ENCODE results near the gene LSAMP. TPM values are rescaled to one million over a fixed set of nuclear protein-coding genes. Genes with fewer than 3 reads are reported as not detected.

The LSAMP gene
- total RNA-seq, 1 experiment from 2014 or later = not detected

- no peaks in the 10 kb centered on the region for H3K36me3 Mint-ChIP-seq (ENCODE audit: insufficient read depth, unreplicated experiment)
- no peaks in the 10 kb centered on the region for H3K36me3 ChIP-seq (ENCODE audit: control insufficient read depth, insufficient read depth, low read length)
- intact Hi-C loops (cut with micrococcal nuclease; ENCODE audit: unreplicated experiment) = no loop called here
- BruUV-seq (replicated peaks) = no TSS peak
- H3K9me3 Mint-ChIP-seq (ENCODE audit: unreplicated experiment) = no peaks in the 10 kb centered on the region
- TF ChIP-seq, protein P1, sequence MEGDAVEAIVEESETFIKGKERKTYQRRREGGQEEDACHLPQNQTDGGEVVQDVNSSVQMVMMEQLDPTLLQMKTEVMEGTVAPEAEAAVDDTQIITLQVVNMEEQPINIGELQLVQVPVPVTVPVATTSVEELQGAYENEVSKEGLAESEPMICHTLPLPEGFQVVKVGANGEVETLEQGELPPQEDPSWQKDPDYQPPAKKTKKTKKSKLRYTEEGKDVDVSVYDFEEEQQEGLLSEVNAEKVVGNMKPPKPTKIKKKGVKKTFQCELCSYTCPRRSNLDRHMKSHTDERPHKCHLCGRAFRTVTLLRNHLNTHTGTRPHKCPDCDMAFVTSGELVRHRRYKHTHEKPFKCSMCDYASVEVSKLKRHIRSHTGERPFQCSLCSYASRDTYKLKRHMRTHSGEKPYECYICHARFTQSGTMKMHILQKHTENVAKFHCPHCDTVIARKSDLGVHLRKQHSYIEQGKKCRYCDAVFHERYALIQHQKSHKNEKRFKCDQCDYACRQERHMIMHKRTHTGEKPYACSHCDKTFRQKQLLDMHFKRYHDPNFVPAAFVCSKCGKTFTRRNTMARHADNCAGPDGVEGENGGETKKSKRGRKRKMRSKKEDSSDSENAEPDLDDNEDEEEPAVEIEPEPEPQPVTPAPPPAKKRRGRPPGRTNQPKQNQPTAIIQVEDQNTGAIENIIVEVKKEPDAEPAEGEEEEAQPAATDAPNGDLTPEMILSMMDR (IDR thresholded peaks at IDR 0.05; ENCODE audit: insufficient read depth in 1 of 2, low read depth in 1 of 2, low read length in 1 of 2, severe bottlenecking in 1 of 2, unreplicated experiment in 1 of 2) = no peak
- no peaks in the 10 kb centered on the region for H3K4me1 ChIP-seq
- no peak overlapping the region for H3K4me3 ChIP-seq (ENCODE audit: low read depth, low read length)
- H3K27ac Mint-ChIP-seq (ENCODE audit: unreplicated experiment) = no peak overlapping the region
- H3K4me1 Mint-ChIP-seq (ENCODE audit: low read depth, unreplicated experiment) = no peaks in the 10 kb centered on the region
- no peaks in the 10 kb centered on the region for H3K9me3 ChIP-seq
- no peaks in the 10 kb centered on the region for H3K27me3 ChIP-seq (replicated peaks; ENCODE audit: control insufficient read depth, insufficient read depth, low read length)
- ChIA-PET POLR2A (no interaction called here), CTCF (no interaction called here)
- H3K4me3 Mint-ChIP-seq (ENCODE audit: unreplicated experiment) = no peak overlapping the region
- peaks cover 3% of the 10 kb centered on the region for H3K27me3 Mint-ChIP-seq (ENCODE audit: insufficient read depth, unreplicated experiment)
- no peak for DNase-seq
Observed at GRCh38 chr3:115779011-115779410, 666.3 kb downstream of the LSAMP start.

DNA sequence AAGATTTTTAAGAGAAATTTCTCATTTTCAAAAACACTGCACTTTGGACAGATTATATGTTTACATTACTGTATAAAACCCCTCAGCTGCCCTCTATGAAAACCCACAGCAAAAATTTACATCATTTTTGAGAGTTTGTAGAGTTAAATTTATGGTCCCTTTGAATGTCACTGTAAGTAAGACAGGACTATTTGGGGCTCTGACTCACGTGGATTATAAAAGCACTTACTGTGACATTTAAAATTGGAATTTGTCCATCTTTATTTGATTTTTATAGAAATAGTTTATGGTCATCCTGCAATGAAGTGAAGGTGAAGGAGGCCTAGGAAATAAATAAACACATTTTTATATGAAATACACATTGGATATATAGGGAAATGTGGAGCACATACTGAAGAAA lies 672.3 kb downstream of the LSAMP start:
- BruUV-seq (replicated peaks) = no TSS peak

GRCh38 chr3:115768661-115769060 lies 676.6 kb downstream of the LSAMP start:
- CTCF ChIA-PET = no interaction called here
- no TSS peak for BruUV-seq (replicated peaks)
- intact Hi-C loops (cut with micrococcal nuclease; ENCODE audit: unreplicated experiment) = no loop called here

More for the DNA sequence above, 672.3 kb downstream of the LSAMP start:
- CTCF ChIA-PET = interaction anchor here (1.5 kb wide), 1 partner anchor 11 kb away, joined by 6 read pairs; no protein-coding TSS in a partner anchor
- DNase-seq = no peak
- TF ChIP-seq, protein P1 (IDR thresholded peaks at IDR 0.05; ENCODE audit: insufficient read depth in 1 of 2, low read depth in 1 of 2, low read length in 1 of 2, severe bottlenecking in 1 of 2, unreplicated experiment in 1 of 2) = no peak
- intact Hi-C loops (cut with micrococcal nuclease; ENCODE audit: unreplicated experiment) = no loop called here
- no peaks in the 10 kb centered on the region for H3K36me3 Mint-ChIP-seq (ENCODE audit: insufficient read depth, unreplicated experiment)
- H3K27me3 Mint-ChIP-seq (ENCODE audit: insufficient read depth, unreplicated experiment) = peaks cover 3% of the 10 kb centered on the region
- Histone ChIP-seq H3K4me1 (no peaks in the 10 kb centered on the region), H3K27me3 (replicated peaks; ENCODE audit: control insufficient read depth, insufficient read depth, low read length) (no peaks in the 10 kb centered on the region), H3K9me3 (no peaks in the 10 kb centered on the region), H3K36me3 (ENCODE audit: control insufficient read depth, insufficient read depth, low read length) (no peaks in the 10 kb centered on the region), H3K4me3 (ENCODE audit: low read depth, low read length) (no peak overlapping the region)
- no peak overlapping the region for H3K4me3 Mint-ChIP-seq (ENCODE audit: unreplicated experiment)
- H3K4me1 Mint-ChIP-seq (ENCODE audit: low read depth, unreplicated experiment) = no peaks in the 10 kb centered on the region
- no peak overlapping the region for H3K27ac Mint-ChIP-seq (ENCODE audit: unreplicated experiment)
- POLR2A ChIA-PET = no interaction called here
- H3K9me3 Mint-ChIP-seq (ENCODE audit: unreplicated experiment) = no peaks in the 10 kb centered on the region

More at GRCh38 chr3:115768661-115769060, 676.6 kb downstream of the LSAMP start:
- H3K9me3 ChIP-seq = no peaks in the 10 kb centered on the region
- no peaks in the 10 kb centered on the region for H3K4me1 Mint-ChIP-seq (ENCODE audit: low read depth, unreplicated experiment)
- H3K4me3 Mint-ChIP-seq (ENCODE audit: unreplicated experiment) = no peak overlapping the region
- H3K27me3 ChIP-seq (replicated peaks; ENCODE audit: control insufficient read depth, insufficient read depth, low read length) = no peaks in the 10 kb centered on the region
- no peaks in the 10 kb centered on the region for H3K36me3 ChIP-seq (ENCODE audit: control insufficient read depth, insufficient read depth, low read length)
- peaks cover 8% of the 10 kb centered on the region for H3K27me3 Mint-ChIP-seq (ENCODE audit: insufficient read depth, unreplicated experiment)
- no peak overlapping the region for H3K27ac Mint-ChIP-seq (ENCODE audit: unreplicated experiment)
- no peak overlapping the region for H3K4me3 ChIP-seq (ENCODE audit: low read depth, low read length)
- no peaks in the 10 kb centered on the region for H3K9me3 Mint-ChIP-seq (ENCODE audit: unreplicated experiment)
- TF ChIP-seq, protein P1 (IDR thresholded peaks at IDR 0.05; ENCODE audit: insufficient read depth in 1 of 2, low read depth in 1 of 2, low read length in 1 of 2, severe bottlenecking in 1 of 2, unreplicated experiment in 1 of 2) = no peak
- POLR2A ChIA-PET = no interaction called here
- no peaks in the 10 kb centered on the region for H3K36me3 Mint-ChIP-seq (ENCODE audit: insufficient read depth, unreplicated experiment)
- no peaks in the 10 kb centered on the region for H3K4me1 ChIP-seq
- DNase-seq = no peak

Data from Caco-2 (cell line).